ENCODE data around the gene RAD9B.
"Not testable (repeated sequence)": the region's sequence is repeated elsewhere in the genome, so short reads cannot be mapped to it uniquely, and the experiment has no call there.

RAD9B gene

GRCh38 chr12:110498984-110499706, 3.0 kb upstream of the RAD9B start:
- H3K27ac ChIP-seq (ENCODE audit: low read length) = no peak overlapping the region
- H3K9me3 ChIP-seq (ENCODE audit: insufficient read depth, low read depth, low read length) = peaks cover 6% of the 10 kb centered on the region; the same call in 1 of the 2 replicates
- peaks cover 17% of the 10 kb centered on the region for H3K27me3 ChIP-seq (ENCODE audit: insufficient read depth, low read length)
- no peak overlapping the region for H3K4me3 ChIP-seq (ENCODE audit: low read length)
- peaks cover 16% of the 10 kb centered on the region for H3K36me3 ChIP-seq (ENCODE audit: insufficient read depth, low read depth, low read length)
- no peak overlapping the region for H3K9ac ChIP-seq (ENCODE audit: low read depth, low read length)
- no peaks in the 10 kb centered on the region for H3K4me1 ChIP-seq (ENCODE audit: insufficient read depth, low read length)

GRCh38 chr12:110501399-110501751, 756 bp upstream of the RAD9B start:
- H3K9me3 ChIP-seq (ENCODE audit: insufficient read depth, low read depth, low read length) = peaks cover 6% of the 10 kb centered on the region; the same call in 1 of the 2 replicates
- peaks cover under 1% of the 10 kb centered on the region; the same call in 1 of the 2 replicates for H3K36me3 ChIP-seq (ENCODE audit: insufficient read depth, low read depth, low read length)
- H3K27ac ChIP-seq (ENCODE audit: low read length) = no peak overlapping the region
- no peaks in the 10 kb centered on the region for H3K4me1 ChIP-seq (ENCODE audit: insufficient read depth, low read length)
- peak overlapping the region; percentile 82; the same call in 1 of the 2 replicates for H3K9ac ChIP-seq (ENCODE audit: low read depth, low read length)
- peak overlapping the region; percentile 92 for H3K4me3 ChIP-seq (ENCODE audit: low read length)
- peaks cover 22% of the 10 kb centered on the region for H3K27me3 ChIP-seq (ENCODE audit: insufficient read depth, low read length)

GRCh38 chr12:110503432-110503831, 1.3 kb downstream of the RAD9B start:
- no peak overlapping the region for H3K4me3 ChIP-seq (ENCODE audit: low read length)
- no peaks in the 10 kb centered on the region for H3K36me3 ChIP-seq (ENCODE audit: insufficient read depth, low read depth, low read length)
- H3K9me3 ChIP-seq (ENCODE audit: insufficient read depth, low read depth, low read length) = peaks cover 6% of the 10 kb centered on the region; the same call in 1 of the 2 replicates
- no peak overlapping the region for H3K9ac ChIP-seq (ENCODE audit: low read depth, low read length)
- peaks cover 22% of the 10 kb centered on the region for H3K27me3 ChIP-seq (ENCODE audit: insufficient read depth, low read length)
- H3K27ac ChIP-seq (ENCODE audit: low read length) = no peak overlapping the region
- no peaks in the 10 kb centered on the region for H3K4me1 ChIP-seq (ENCODE audit: insufficient read depth, low read length)

GRCh38 chr12:110505332-110505731, 3.2 kb downstream of the RAD9B start:
- Histone ChIP-seq H3K9ac (ENCODE audit: low read depth, low read length) (no peak overlapping the region), H3K27me3 (ENCODE audit: insufficient read depth, low read length) (peaks cover 22% of the 10 kb centered on the region), H3K36me3 (ENCODE audit: insufficient read depth, low read depth, low read length) (no peaks in the 10 kb centered on the region), H3K4me1 (ENCODE audit: insufficient read depth, low read length) (no peaks in the 10 kb centered on the region), H3K9me3 (ENCODE audit: insufficient read depth, low read depth, low read length) (peaks cover 6% of the 10 kb centered on the region; the same call in 1 of the 2 replicates), H3K27ac (ENCODE audit: low read length) (no peak overlapping the region), H3K4me3 (ENCODE audit: low read length) (no peak overlapping the region)

- Histone ChIP-seq H3K9ac (ENCODE audit: low read depth, low read length) (no peak overlapping the region), H3K27ac (ENCODE audit: low read length) (no peak overlapping the region), H3K36me3 (ENCODE audit: insufficient read depth, low read depth, low read length) (no peaks in the 10 kb centered on the region), H3K27me3 (ENCODE audit: insufficient read depth, low read length) (peaks cover 12% of the 10 kb centered on the region), H3K9me3 (ENCODE audit: insufficient read depth, low read depth, low read length) (no peaks in the 10 kb centered on the region), H3K4me3 (ENCODE audit: low read length) (no peak overlapping the region), H3K4me1 (ENCODE audit: insufficient read depth, low read length) (no peaks in the 10 kb centered on the region)
These were observed 6.0 kb downstream of the RAD9B start for GRCh38 chr12:110508071-110508586.

GRCh38 chr12:110513842-110514241, 11.7 kb downstream of the RAD9B start:
- no peaks in the 10 kb centered on the region for H3K9me3 ChIP-seq (ENCODE audit: insufficient read depth, low read depth, low read length)
- no peak overlapping the region for H3K9ac ChIP-seq (ENCODE audit: low read depth, low read length)
- no peaks in the 10 kb centered on the region for H3K4me1 ChIP-seq (ENCODE audit: insufficient read depth, low read length)
- H3K36me3 ChIP-seq (ENCODE audit: insufficient read depth, low read depth, low read length) = no peaks in the 10 kb centered on the region
- H3K27me3 ChIP-seq (ENCODE audit: insufficient read depth, low read length) = no peaks in the 10 kb centered on the region
- no peak overlapping the region for H3K27ac ChIP-seq (ENCODE audit: low read length)
- H3K4me3 ChIP-seq (ENCODE audit: low read length) = no peak overlapping the region

GRCh38 chr12:110514363-110514762, 12.2 kb downstream of the RAD9B start:
- Histone ChIP-seq H3K27ac (ENCODE audit: low read length) (no peak overlapping the region), H3K4me1 (ENCODE audit: insufficient read depth, low read length) (no peaks in the 10 kb centered on the region), H3K4me3 (ENCODE audit: low read length) (no peak overlapping the region), H3K9ac (ENCODE audit: low read depth, low read length) (no peak overlapping the region), H3K9me3 (ENCODE audit: insufficient read depth, low read depth, low read length) (no peaks in the 10 kb centered on the region), H3K36me3 (ENCODE audit: insufficient read depth, low read depth, low read length) (no peaks in the 10 kb centered on the region), H3K27me3 (ENCODE audit: insufficient read depth, low read length) (no peaks in the 10 kb centered on the region)

- Histone ChIP-seq H3K27ac (ENCODE audit: low read length) (no peak overlapping the region), H3K4me1 (ENCODE audit: insufficient read depth, low read length) (no peaks in the 10 kb centered on the region), H3K4me3 (ENCODE audit: low read length) (no peak overlapping the region), H3K36me3 (ENCODE audit: insufficient read depth, low read depth, low read length) (no peaks in the 10 kb centered on the region), H3K27me3 (ENCODE audit: insufficient read depth, low read length) (no peaks in the 10 kb centered on the region), H3K9ac (ENCODE audit: low read depth, low read length) (no peak overlapping the region), H3K9me3 (ENCODE audit: insufficient read depth, low read depth, low read length) (no peaks in the 10 kb centered on the region)
These were observed 14.9 kb downstream of the RAD9B start for GRCh38 chr12:110516995-110517394.

- not testable (repeated sequence) for H3K9me3 ChIP-seq (ENCODE audit: insufficient read depth, low read depth, low read length); H3K27ac ChIP-seq (ENCODE audit: low read length); H3K4me1 ChIP-seq (ENCODE audit: insufficient read depth, low read length)
These were observed 15.9 kb downstream of the RAD9B start for GRCh38 chr12:110518014-110518413.

GRCh38 chr12:110520876-110521712, 19.0 kb downstream of the RAD9B start:
- H3K9ac ChIP-seq (ENCODE audit: low read depth, low read length); H3K4me1 ChIP-seq (ENCODE audit: insufficient read depth, low read length); H3K27me3 ChIP-seq (ENCODE audit: insufficient read depth, low read length); H3K27ac ChIP-seq (ENCODE audit: low read length); H3K9me3 ChIP-seq (ENCODE audit: insufficient read depth, low read depth, low read length); H3K36me3 ChIP-seq (ENCODE audit: insufficient read depth, low read depth, low read length); H3K4me3 ChIP-seq (ENCODE audit: low read length): not testable (repeated sequence)

More at GRCh38 chr12:110518014-110518413, 15.9 kb downstream of the RAD9B start:
- not testable (repeated sequence) for H3K36me3 ChIP-seq (ENCODE audit: insufficient read depth, low read depth, low read length); H3K4me3 ChIP-seq (ENCODE audit: low read length); H3K9ac ChIP-seq (ENCODE audit: low read depth, low read length); H3K27me3 ChIP-seq (ENCODE audit: insufficient read depth, low read length)

- Histone ChIP-seq H3K27me3 (ENCODE audit: insufficient read depth, low read length) (no peaks in the 10 kb centered on the region), H3K27ac (ENCODE audit: low read length) (no peak overlapping the region), H3K9me3 (ENCODE audit: insufficient read depth, low read depth, low read length) (no peaks in the 10 kb centered on the region), H3K4me1 (ENCODE audit: insufficient read depth, low read length) (no peaks in the 10 kb centered on the region), H3K36me3 (ENCODE audit: insufficient read depth, low read depth, low read length) (no peaks in the 10 kb centered on the region), H3K9ac (ENCODE audit: low read depth, low read length) (no peak overlapping the region), H3K4me3 (ENCODE audit: low read length) (no peak overlapping the region)
These were observed 26.2 kb downstream of the RAD9B start for GRCh38 chr12:110528277-110528839.
